BJ (cell line): ENCODE measurements around the gene NUP58. TPM values are rescaled to one million over a fixed set of nuclear protein-coding genes. Genes with fewer than 3 reads are reported as not detected.

Source experiments
- CTCF ChIA-PET: fragments of 350-600 bp; formaldehyde crosslinking; extraction: SDS; loops from one replicate; lab custom pipeline; 2021; ENCODE audit warnings: antibody characterized with exemption, inconsistent platforms; lab: Yijun Ruan, JAX
- POLR2A ChIA-PET: fragments of 300-600 bp; sonication (Branson Sonifier 250); formaldehyde crosslinking; extraction: SDS; loops from one replicate; lab custom pipeline; 2021; ENCODE audit warnings: antibody characterized with exemption; lab: Charles Lee
- DNase-seq: peaks from one replicate; pipeline ENCODE4 v3.0.0-alpha.2; 2011; ENCODE audit warnings: low read depth
- H3K27me3 ChIP-seq: 2 replicates; pipeline ENCODE4 v1.6.0; 2011; ENCODE audit warnings: low read length; ENCODE audit not compliant: control insufficient read depth, insufficient read depth
- H3K36me3 ChIP-seq: 2 replicates; pipeline ENCODE4 v1.5.1; 2011; ENCODE audit warnings: low read length; ENCODE audit not compliant: control insufficient read depth, insufficient read depth
- H3K4me3 ChIP-seq: 2 replicates; pipeline ENCODE4 v1.5.1; 2011; ENCODE audit warnings: low read depth, mild to moderate bottlenecking, control low read depth, low read length
- CTCF ChIP-seq: IDR thresholded peaks from 2 replicates; pipeline ENCODE4 v1.5.1; 2011; ENCODE audit warnings: low read depth, mild to moderate bottlenecking, control low read depth, inconsistent platforms, low read length, moderate library complexity; ENCODE audit not compliant: insufficient read depth
- polyA plus RNA-seq: library from polyadenylated mRNA; depleted of rRNA; stranded (reverse); fragments of >200 nt; gene quantifications from 2 replicates; pipeline ENCODE4 v1.2.3, GENCODE V29; 2011

The NUP58 gene
- polyA plus RNA-seq, 1 experiment = 20.4 TPM

GRCh38 chr13:25281193-25281934 lies 20.1 kb upstream of the NUP58 start:
- Histone ChIP-seq H3K4me3 (no peak overlapping the region), H3K36me3 (no peaks in the 10 kb centered on the region), H3K27me3 (no peaks in the 10 kb centered on the region)
- no peak for TF ChIP-seq CTCF
- POLR2A ChIA-PET = no interaction called here
- DNase-seq = no peak
- CTCF ChIA-PET = interaction anchor here (1.2 kb wide), 1 partner anchor 48 kb away, joined by 3 read pairs; no protein-coding TSS in a partner anchor

GRCh38 chr13:25281935-25282332 lies 19.5 kb upstream of the NUP58 start:
- DNase-seq = no peak
- no peaks in the 10 kb centered on the region for H3K36me3 ChIP-seq
- ChIA-PET POLR2A (interaction anchor here (0.5 kb wide), 1 partner anchor 97 kb away, joined by 5 read pairs; no protein-coding TSS in a partner anchor), CTCF (interaction anchor here (1.2 kb wide), 1 partner anchor 49 kb away, joined by 3 read pairs; no protein-coding TSS in a partner anchor)
- no peak for TF ChIP-seq CTCF
- no peaks in the 10 kb centered on the region for H3K27me3 ChIP-seq
- H3K4me3 ChIP-seq = no peak overlapping the region

- TF ChIP-seq CTCF = no peak
- Histone ChIP-seq H3K36me3 (no peaks in the 10 kb centered on the region), H3K27me3 (no peaks in the 10 kb centered on the region), H3K4me3 (peak overlapping the region; percentile 84)
- ChIA-PET CTCF (interaction anchor here (0.7 to 2.4 kb wide), 10 partner anchors 8 to 53 kb away, joined by 3 to 20 read pairs (median 5); no protein-coding TSS in a partner anchor), POLR2A (no interaction called here)
- DNase-seq = no peak
Observed at GRCh38 chr13:25286308-25286968, 15.0 kb upstream of the NUP58 start.

GRCh38 chr13:25286969-25287961 lies 14.2 kb upstream of the NUP58 start, which contains the start of gene MTMR6:
Gene MTMR6, minus strand, starts transcription at chr13:25287488. Its CDS starts 241 bp downstream, at chr13:25287247.
- Histone ChIP-seq H3K36me3 (no peaks in the 10 kb centered on the region), H3K4me3 (peak within 1 kb of the TSS; percentile 84), H3K27me3 (no peaks in the 10 kb centered on the region)
- POLR2A ChIA-PET = no interaction called here
- peak; percentile 100 for TF ChIP-seq CTCF
- peak; percentile 45 for DNase-seq
- CTCF ChIA-PET = interaction anchor here (0.6 to 2.4 kb wide), 17 partner anchors 8 to 54 kb away, joined by 3 to 20 read pairs (median 4); partner anchors contain the start of gene NUP58
